H1 (cell line): ENCODE results near the gene APOBEC3F. TPM values are rescaled to one million over a fixed set of nuclear protein-coding genes. Genes with fewer than 3 reads are reported as not detected.

Experiments used
- CTCF ChIA-PET: fragments of 300-600 bp; sonication (Branson Sonifier 250); formaldehyde crosslinking; loops from one replicate; lab custom pipeline; 2021; ENCODE audit not compliant: partially characterized antibody; lab: Charles Lee
- POLR2A ChIA-PET: fragments of 300-600 bp; sonication (Branson Sonifier 250); formaldehyde crosslinking; loops from one replicate; lab custom pipeline; 2021; ENCODE audit warnings: inconsistent platforms; ENCODE audit not compliant: partially characterized antibody; lab: Charles Lee
- DNase-seq, 2 experiments: peaks; one replicate each; pipeline versions ENCODE4 v3.0.0 to v3.0.0-alpha.2; 2010 to 2022; ENCODE audit warnings: low spot score in 2 of 2, low read depth in 1 of 2, mixed read lengths in 1 of 2
- FAIRE-seq: peaks from 2 replicates; lab custom pipeline; 2011; peaks lifted over from hg19 to GRCh38; lab: Jason Lieb, UNC
- H2AFZ ChIP-seq: 2 replicates; pipeline ENCODE4 v1.8.1; 2012; ENCODE audit warnings: low read length, inconsistent platforms
- H2AK5ac ChIP-seq: 2 replicates; pipeline ENCODE4 v1.6.1; 2013; ENCODE audit warnings: low read depth, low read length
- H2BK120ac ChIP-seq: replicated peaks from 2 replicates; pipeline ENCODE3; 2013; ENCODE audit warnings: low read depth, low read length, inconsistent platforms
- H2BK12ac ChIP-seq: 2 replicates; pipeline ENCODE4 v1.6.1; 2013; ENCODE audit warnings: low read depth, low read length
- H2BK15ac ChIP-seq: 2 replicates; pipeline ENCODE4 v1.6.1; 2013; ENCODE audit warnings: low read length
- H2BK20ac ChIP-seq: 2 replicates; pipeline ENCODE4 v1.6.1; 2013; ENCODE audit warnings: low read length
- H2BK5ac ChIP-seq: 2 replicates; pipeline ENCODE4 v1.6.1; 2013; ENCODE audit warnings: low read depth, low read length
- H3K14ac ChIP-seq: 2 replicates; pipeline ENCODE4 v1.6.1; 2013; ENCODE audit warnings: inconsistent platforms; ENCODE audit not compliant: insufficient read length
- H3K18ac ChIP-seq: 2 replicates; pipeline ENCODE4 v1.6.1; 2013; ENCODE audit warnings: low read length; ENCODE audit errors: extremely low read depth
- H3K23ac ChIP-seq: 2 replicates; pipeline ENCODE4 v1.6.1; 2013; ENCODE audit warnings: inconsistent platforms; ENCODE audit not compliant: insufficient read length
- H3K23me2 ChIP-seq: 2 replicates; pipeline ENCODE4 v1.6.1; 2013; ENCODE audit warnings: low read depth, low read length
- H3K27ac ChIP-seq: 2 replicates; pipeline ENCODE4 v1.6.1; 2011; ENCODE audit warnings: low read depth, low read length, inconsistent platforms
- H3K27me3 ChIP-seq, 4 experiments: replicated peaks in 1 of 4; 1 replicate in 1 of 4; 2 replicates in 3 of 4; pipeline versions ENCODE4 v1.6.1 to v1.8.1; 2011 to 2013; ENCODE audit warnings: low read length in 3 of 4, mild to moderate bottlenecking in 3 of 4, inconsistent platforms in 2 of 4, mixed read lengths in 2 of 4, moderate library complexity in 1 of 4; ENCODE audit not compliant: control insufficient read depth in 3 of 4, insufficient read depth in 3 of 4; ENCODE audit errors: extremely low read depth in 1 of 4
- H3K36me3 ChIP-seq, 4 experiments: 2 replicates each; pipeline versions ENCODE4 v1.6.1 to v1.8.1; 2011 to 2013; ENCODE audit warnings: mild to moderate bottlenecking in 4 of 4, low read length in 3 of 4, moderate library complexity in 2 of 4, control low read depth in 1 of 4, inconsistent platforms in 1 of 4; ENCODE audit not compliant: insufficient read depth in 4 of 4, control insufficient read depth in 2 of 4
- H3K4ac ChIP-seq: replicated peaks from 2 replicates; pipeline ENCODE3; 2013; ENCODE audit warnings: low read length, low read depth, mixed read lengths, inconsistent platforms; ENCODE audit not compliant: insufficient read length
- H3K4me1 ChIP-seq, 4 experiments: replicated peaks in 1 of 4; 1 replicate in 1 of 4; 2 replicates in 3 of 4; pipeline versions ENCODE4 v1.6.1 to v1.8.1; 2011 to 2013; ENCODE audit warnings: low read length in 3 of 4, inconsistent platforms in 2 of 4, mixed read lengths in 1 of 4; ENCODE audit not compliant: insufficient read depth in 4 of 4, control insufficient read depth in 3 of 4
- H3K4me2 ChIP-seq, 2 experiments: 2 replicates each; pipeline versions ENCODE4 v1.6.1 to v1.8.1; 2011 to 2013; ENCODE audit warnings: low read depth in 2 of 2, low read length in 2 of 2, control low read depth in 1 of 2, inconsistent platforms in 1 of 2, mild to moderate bottlenecking in 1 of 2; ENCODE audit not compliant: insufficient read depth in 1 of 2
- H3K4me3 ChIP-seq, 4 experiments: fragments of 200-600, 300-600 bp in 1 of 4; sonication (generic), shearing (Covaris generic), sonication (Bioruptor Twin) in 1 of 4; 2 replicates each; pipeline versions ENCODE4 v1.5.1 to v1.8.1; 2011 to 2016; ENCODE audit warnings: low read length in 4 of 4, low read depth in 3 of 4, control low read depth in 2 of 4, inconsistent platforms in 2 of 4, mild to moderate bottlenecking in 2 of 4, mixed read lengths in 1 of 4, moderate library complexity in 1 of 4; ENCODE audit not compliant: insufficient read depth in 2 of 4; ENCODE audit errors: extremely low read depth in 1 of 4
- H3K56ac ChIP-seq: replicated peaks from 2 replicates; pipeline ENCODE3; 2013; ENCODE audit warnings: low read depth, mild to moderate bottlenecking, mixed read lengths, low read length, inconsistent platforms; ENCODE audit not compliant: insufficient read length
- H3K79me1 ChIP-seq: 2 replicates; pipeline ENCODE4 v1.6.1; 2013; ENCODE audit warnings: low read depth, low read length, control low read depth
- H3K79me2 ChIP-seq, 2 experiments: 2 replicates each; pipeline versions ENCODE4 v1.6.1 to v1.8.1; 2012 to 2013; ENCODE audit warnings: low read length in 2 of 2, mild to moderate bottlenecking in 2 of 2, inconsistent platforms in 1 of 2; ENCODE audit not compliant: insufficient read depth in 2 of 2, control insufficient read depth in 1 of 2
- H3K9ac ChIP-seq, 4 experiments: replicated peaks in 1 of 4; 1 replicate in 1 of 4; 2 replicates in 3 of 4; pipeline versions ENCODE4 v1.6.1 to v1.8.1; 2011 to 2013; ENCODE audit warnings: low read depth in 3 of 4, low read length in 3 of 4, control low read depth in 2 of 4, mild to moderate bottlenecking in 2 of 4, moderate library complexity in 2 of 4, inconsistent platforms in 1 of 4; ENCODE audit errors: extremely low read depth in 1 of 4
- H3K9me3 ChIP-seq, 2 experiments: 2 replicates each; pipeline versions ENCODE4 v1.6.1 to v1.8.1; 2012 to 2013; ENCODE audit warnings: mild to moderate bottlenecking in 2 of 2, moderate library complexity in 2 of 2, control low read depth in 1 of 2, inconsistent platforms in 1 of 2, low read depth in 1 of 2, low read length in 1 of 2, mixed read lengths in 1 of 2; ENCODE audit not compliant: insufficient read depth in 2 of 2
- H4K20me1 ChIP-seq, 2 experiments: replicated peaks in 1 of 2; 2 replicates each; pipeline versions ENCODE3 to v1.8.1; 2011 to 2013; ENCODE audit warnings: inconsistent platforms in 2 of 2, low read length in 2 of 2, mild to moderate bottlenecking in 1 of 2; ENCODE audit not compliant: insufficient read depth in 2 of 2, control insufficient read depth in 1 of 2
- H4K5ac ChIP-seq: 2 replicates; pipeline ENCODE4 v1.6.1; 2013; ENCODE audit warnings: low read length, low read depth, mixed read lengths, inconsistent platforms; ENCODE audit not compliant: insufficient read length
- H4K8ac ChIP-seq: 2 replicates; pipeline ENCODE4 v1.8.0; 2013; ENCODE audit warnings: mild to moderate bottlenecking, moderate library complexity, low read length, inconsistent platforms; ENCODE audit not compliant: insufficient read depth; ENCODE audit errors: extremely low read depth
- H4K91ac ChIP-seq: replicated peaks from 2 replicates; pipeline ENCODE3; 2013; ENCODE audit warnings: low read length, mixed read lengths, inconsistent platforms; ENCODE audit not compliant: insufficient read length
- ATF3 ChIP-seq: IDR thresholded peaks from 2 replicates; pipeline ENCODE4 v1.6.1; 2011; ENCODE audit warnings: low read depth, mild to moderate bottlenecking, low read length; ENCODE audit not compliant: insufficient read depth
- CBX5 ChIP-seq: fragments of 300-800, 300-1000 bp; sonication (generic); IDR thresholded peaks from 2 replicates; pipeline ENCODE4 v1.7.1; 2016; ENCODE audit warnings: antibody characterized with exemption, low read length, low read depth
- CEBPB ChIP-seq: IDR thresholded peaks from 2 replicates; pipeline ENCODE4 v1.6.1; 2012; ENCODE audit warnings: low read depth, low read length
- CREB1 ChIP-seq: IDR thresholded peaks from 2 replicates; pipeline ENCODE4 v1.6.1; 2012; ENCODE audit warnings: inconsistent platforms
- CTBP2 ChIP-seq: IDR thresholded peaks from 2 replicates; pipeline ENCODE4 v1.7.0; 2011; ENCODE audit warnings: borderline replicate concordance, mild to moderate bottlenecking, moderate library complexity, mixed read lengths, low read length; ENCODE audit not compliant: insufficient read depth, insufficient read length
- EGR1 ChIP-seq: IDR thresholded peaks from 2 replicates; pipeline ENCODE4 v1.6.1; 2011; ENCODE audit warnings: low read depth, low read length, borderline replicate concordance
- GTF2F1 ChIP-seq: IDR thresholded peaks from 2 replicates; pipeline ENCODE4 v1.6.1; 2012; ENCODE audit warnings: low read depth, low read length, improper control_type of control experiment, borderline replicate concordance
- HDAC2 ChIP-seq, 2 experiments: fragments of 300-600 bp in 1 of 2; sonication (generic) in 1 of 2; IDR thresholded peaks; 2 replicates each; pipeline ENCODE4 v1.6.1; 2011 to 2012; ENCODE audit warnings: low read depth in 2 of 2, low read length in 2 of 2, mild to moderate bottlenecking in 2 of 2, moderate library complexity in 2 of 2, borderline replicate concordance in 1 of 2, inconsistent platforms in 1 of 2
- JUN ChIP-seq: IDR thresholded peaks from 2 replicates; pipeline ENCODE4 v1.6.1; 2011; ENCODE audit warnings: low read depth, mild to moderate bottlenecking, improper control_type of control experiment, low read length
- KDM5A ChIP-seq: fragments of 200-600 bp; IDR thresholded peaks from 2 replicates; pipeline ENCODE4 v1.7.1; 2012; ENCODE audit warnings: mild to moderate bottlenecking, low read length, inconsistent platforms, mixed read lengths
- NANOG ChIP-seq: IDR thresholded peaks from 2 replicates; pipeline ENCODE4 v1.6.1; 2011; ENCODE audit warnings: low read length, low read depth, mild to moderate bottlenecking, inconsistent platforms; ENCODE audit not compliant: insufficient read depth, poor library complexity, severe bottlenecking
- TCF12 ChIP-seq: IDR thresholded peaks from 2 replicates; pipeline ENCODE4 v1.6.1; 2011; ENCODE audit warnings: low read depth, mild to moderate bottlenecking, low read length
- WGBS, 2 experiments: shearing (Covaris generic) in 1 of 2; methylation state at CpG; one replicate each; pipeline versions ENCODE4 v1.1.6 to v1.1.7; 2013 to 2015; ENCODE audit warnings: low lambda C conversion rate in 2 of 2, mixed read lengths in 2 of 2, inconsistent platforms in 1 of 2, low coverage in 1 of 2, missing lambda C conversion rate in 1 of 2; ENCODE audit not compliant: insufficient replicate concordance in 2 of 2, insufficient coverage in 1 of 2, insufficient read length in 1 of 2; ENCODE audit errors: extremely low coverage in 1 of 2, missing lambda C conversion rate in 1 of 2; 5-methylcytosine and 5-hydroxymethylcytosine counted together
- polyA plus RNA-seq, 7 experiments: library from polyadenylated mRNA; depleted of rRNA in 3 of 7; stranded (reverse) in 5 of 7; unstranded in 2 of 7; fragments of >200 nt in 5 of 7; fragments of 200-250 nt in 2 of 7; gene quantifications; 1 replicate in 5 of 7; 2 replicates in 1 of 7; 4 replicates in 1 of 7; pipeline versions ENCODE4 v1.2.1 to v1.2.3, GENCODE V29; 2011 to 2013; ENCODE audit warnings: missing spikeins in 2 of 7, mixed read lengths in 2 of 7
- total RNA-seq: library from RNA; stranded (reverse); fragmentation: NEBNext Ultra II Directional; extraction: Animal tissue kit (Norgen Biotek cat#: 25700); gene quantifications from 2 replicates; pipeline ENCODE4 v1.2.1, GENCODE V29; 2021

The APOBEC3F gene
- total and polyA plus RNA-seq, 2 of the 8 experiments (the other 6 are each of a cell fraction or from before 2014, with no cell fraction given) = 4.0 to 7.3 TPM

- Histone ChIP-seq H3K4me1 (peaks cover 5 to 21% (median 11%) of the 10 kb centered on the region in 4 experiments), H2BK5ac (no peak overlapping the region; the same call in 1 of the 2 replicates), H4K5ac (no peak overlapping the region), H2BK12ac (no peak overlapping the region), H3K9ac (no peak overlapping the region), H2AK5ac (no peak overlapping the region), H3K79me1 (no peaks in the 10 kb centered on the region), H2BK120ac (no peak overlapping the region), H3K27ac (no peak overlapping the region), H2BK20ac (no peak overlapping the region), H3K23me2 (no peaks in the 10 kb centered on the region; the same call in 1 of the 2 replicates), H3K4me3 (no peak overlapping the region), H3K27me3 (no peaks in the 10 kb centered on the region), H3K4me2 (no peak overlapping the region), H4K20me1 (no peaks in the 10 kb centered on the region), H3K36me3 (peaks cover 0 to 2% (median 0%) of the 10 kb centered on the region in 4 experiments; a peak in 2 of 8 replicates), H3K23ac (no peak overlapping the region), H2AFZ (no peak overlapping the region), H3K18ac (no peak overlapping the region), H3K56ac (no peak overlapping the region), H3K14ac (no peak overlapping the region), H4K8ac (no peak overlapping the region), H3K9me3 (no peaks in the 10 kb centered on the region), H2BK15ac (no peak overlapping the region), H4K91ac (no peak overlapping the region), H3K4ac (no peak overlapping the region), H3K79me2 (no peaks in the 10 kb centered on the region)
- POLR2A ChIA-PET = interaction anchor here (1.1 to 1.2 kb wide), 2 partner anchors 11 to 291 kb away, joined by 3 to 4 read pairs; partner anchors contain the start of gene RPL3
- DNase-seq = no peak
- FAIRE-seq = no peak
- CTCF ChIA-PET = interaction anchor here (0.5 to 2.0 kb wide), 5 partner anchors 15 to 154 kb away, joined by 3 to 5 read pairs (median 3); no protein-coding TSS in a partner anchor
- WGBS, 2 experiments = 86% methylated on average over 4 of the region's 4 CpGs; no CpG with 5 or more reads in 1 of the 2 experiments
- TF ChIP-seq CBX5 = no peak
- TF ChIP-seq CREB1 = no peak
- TF ChIP-seq EGR1 = no peak
- no peak for TF ChIP-seq GTF2F1
- TF ChIP-seq HDAC2 (IDR thresholded peaks at IDR 0.05; ENCODE audit: borderline replicate concordance in 1 of 2, low read depth in 2 of 2, low read length in 2 of 2) = no peak
- TF ChIP-seq ATF3 = no peak
- TF ChIP-seq NANOG = no peak
- TF ChIP-seq TCF12 = no peak
- no peak for TF ChIP-seq CTBP2
- no peak for TF ChIP-seq CEBPB
- no peak for TF ChIP-seq JUN
- TF ChIP-seq KDM5A = no peak
Measured at GRCh38 chr22:39027717-39028116, 12.9 kb upstream of the APOBEC3F start.
